ENCODE data around the gene HDHD5.

- TF ChIP-seq SUZ12 (IDR thresholded peaks at IDR 0.05; ENCODE audit: extremely low read depth, insufficient read depth, insufficient read length) (no peak), YY1 (IDR thresholded peaks at IDR 0.05; ENCODE audit: insufficient read depth, insufficient read length) (no peak), ZNF274 (IDR thresholded peaks at IDR 0.05; ENCODE audit: low read depth, low read length) (no peak)
These were observed 6.1 kb downstream of the HDHD5 start for GRCh38 chr22:17152971-17153370.

All from NT2/D1 (cell line).